A673 (cell line): ENCODE measurements around the gene DIP2A. TPM values are rescaled to one million over a fixed set of nuclear protein-coding genes. Genes with fewer than 3 reads are reported as not detected.

Experiments
- BruUV-seq: library from RNA; stranded (reverse); fragments of 400-500 nt; replicated peaks from 2 replicates; lab custom pipeline; 2021; lab: Mats Ljungman, UMichigan
- CTCF ChIA-PET: fragments of 300-600 bp; sonication (Branson Sonifier 250); formaldehyde crosslinking; loops from one replicate; lab custom pipeline; 2022; ENCODE audit warnings: antibody characterized with exemption; lab: Charles Lee
- POLR2A ChIA-PET: fragments of 300-600 bp; sonication (Branson Sonifier 250); formaldehyde crosslinking; loops from one replicate; lab custom pipeline; 2022; ENCODE audit warnings: antibody characterized with exemption; ENCODE audit not compliant: low non-redundant PET; lab: Charles Lee
- DNase-seq: peaks from one replicate; pipeline ENCODE4 v3.0.0-alpha.2; 2015; ENCODE audit warnings: low spot score
- H3K27ac ChIP-seq: fragments of 200-600 bp; sonication (generic); 2 replicates; pipeline ENCODE4 v1.5.1; 2016; ENCODE audit warnings: mixed run types, low read depth, mild to moderate bottlenecking, mixed read lengths, antibody characterized with exemption, low read length; ENCODE audit not compliant: poor library complexity, severe bottlenecking
- H3K27me3 ChIP-seq: fragments of 200-600 bp; sonication (generic); replicated peaks from 2 replicates; pipeline ENCODE4 v1.6.1; 2017; ENCODE audit warnings: mixed run types, low read depth, mild to moderate bottlenecking, mixed read lengths, antibody characterized with exemption, low read length; ENCODE audit not compliant: insufficient read depth, poor library complexity
- H3K36me3 ChIP-seq: fragments of 200-600 bp; sonication (generic); 2 replicates; pipeline ENCODE4 v1.6.1; 2016; ENCODE audit warnings: mixed run types, mild to moderate bottlenecking, mixed read lengths, antibody characterized with exemption, low read length; ENCODE audit not compliant: insufficient read depth, poor library complexity, severe bottlenecking
- H3K4me1 ChIP-seq: fragments of 200-600 bp; sonication (generic); 2 replicates; pipeline ENCODE4 v1.6.1; 2017; ENCODE audit warnings: mixed run types, mild to moderate bottlenecking, mixed read lengths, antibody characterized with exemption, low read length; ENCODE audit not compliant: insufficient read depth, poor library complexity, severe bottlenecking
- H3K4me3 ChIP-seq: fragments of 200-600 bp; sonication (generic); 2 replicates; pipeline ENCODE4 v1.5.1; 2016; ENCODE audit warnings: low read depth, mixed run types, mild to moderate bottlenecking, mixed read lengths, low read length; ENCODE audit not compliant: poor library complexity, severe bottlenecking
- H3K9me3 ChIP-seq: fragments of 200-600 bp; sonication (generic); 2 replicates; pipeline ENCODE4 v1.6.1; 2016; ENCODE audit warnings: mixed run types, low read depth, mild to moderate bottlenecking, mixed read lengths, antibody characterized with exemption, low read length; ENCODE audit not compliant: poor library complexity, severe bottlenecking
- EZH2 ChIP-seq: fragments of 200-600 bp; sonication (generic); IDR thresholded peaks from 2 replicates; pipeline ENCODE4 v1.6.1; 2017; ENCODE audit warnings: borderline replicate concordance, low read depth, mild to moderate bottlenecking, mixed read lengths, antibody characterized with exemption, low read length; ENCODE audit not compliant: poor library complexity, severe bottlenecking
- intact Hi-C: fragments of 100-400 bp; cut with micrococcal nuclease; formaldehyde crosslinking; loops from one replicate; pipeline ENCODE4 v1.10.0; 2022; ENCODE audit not compliant: unreplicated experiment
- total RNA-seq: library from RNA; stranded (reverse); gene quantifications from 2 replicates; pipeline ENCODE4 v1.2.3, GENCODE V29; 2021
- TF ChIP-seq, protein P1 (sequence below): fragments of 300-800, 200-600 bp; sonication (generic); conservative IDR thresholded peaks from 2 replicates; pipeline ENCODE4 v1.5.1; 2017; ENCODE audit warnings: low read depth, mild to moderate bottlenecking, antibody characterized with exemption, low read length, moderate library complexity, mixed read lengths

DIP2A gene
- total RNA-seq, 1 experiment from 2014 or later: 37.3 TPM

DNA sequence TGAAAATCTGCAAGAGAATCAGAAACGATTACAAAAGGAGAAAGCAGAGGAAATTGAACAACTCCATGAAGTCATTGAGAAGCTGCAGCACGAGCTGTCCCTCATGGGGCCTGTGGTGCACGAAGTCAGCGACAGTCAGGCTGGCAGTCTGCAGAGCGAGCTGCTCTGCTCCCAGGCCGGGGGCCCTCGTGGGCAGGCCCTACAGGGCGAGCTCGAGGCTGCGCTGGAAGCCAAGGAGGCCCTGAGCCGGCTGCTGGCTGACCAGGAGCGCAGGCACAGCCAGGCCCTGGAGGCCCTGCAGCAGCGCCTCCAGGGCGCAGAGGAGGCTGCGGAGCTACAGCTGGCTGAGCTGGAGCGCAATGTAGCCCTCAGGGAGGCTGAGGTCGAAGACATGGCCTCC is 47.5 kb upstream of the DIP2A start:
- TF ChIP-seq, protein P1, sequence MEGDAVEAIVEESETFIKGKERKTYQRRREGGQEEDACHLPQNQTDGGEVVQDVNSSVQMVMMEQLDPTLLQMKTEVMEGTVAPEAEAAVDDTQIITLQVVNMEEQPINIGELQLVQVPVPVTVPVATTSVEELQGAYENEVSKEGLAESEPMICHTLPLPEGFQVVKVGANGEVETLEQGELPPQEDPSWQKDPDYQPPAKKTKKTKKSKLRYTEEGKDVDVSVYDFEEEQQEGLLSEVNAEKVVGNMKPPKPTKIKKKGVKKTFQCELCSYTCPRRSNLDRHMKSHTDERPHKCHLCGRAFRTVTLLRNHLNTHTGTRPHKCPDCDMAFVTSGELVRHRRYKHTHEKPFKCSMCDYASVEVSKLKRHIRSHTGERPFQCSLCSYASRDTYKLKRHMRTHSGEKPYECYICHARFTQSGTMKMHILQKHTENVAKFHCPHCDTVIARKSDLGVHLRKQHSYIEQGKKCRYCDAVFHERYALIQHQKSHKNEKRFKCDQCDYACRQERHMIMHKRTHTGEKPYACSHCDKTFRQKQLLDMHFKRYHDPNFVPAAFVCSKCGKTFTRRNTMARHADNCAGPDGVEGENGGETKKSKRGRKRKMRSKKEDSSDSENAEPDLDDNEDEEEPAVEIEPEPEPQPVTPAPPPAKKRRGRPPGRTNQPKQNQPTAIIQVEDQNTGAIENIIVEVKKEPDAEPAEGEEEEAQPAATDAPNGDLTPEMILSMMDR: no peak
- no peak for TF ChIP-seq EZH2
- H3K27me3 ChIP-seq: no peaks in the 10 kb centered on the region
- POLR2A ChIA-PET: no interaction called here
- CTCF ChIA-PET: no interaction called here
- BruUV-seq: TSS peak; percentile 90
- H3K4me3 ChIP-seq: no peak overlapping the region
- H3K36me3 ChIP-seq: peaks cover 11% of the 10 kb centered on the region
- DNase-seq: no peak
- intact Hi-C loops: no loop called here
- H3K9me3 ChIP-seq: no peaks in the 10 kb centered on the region
- H3K4me1 ChIP-seq: no peaks in the 10 kb centered on the region
- H3K27ac ChIP-seq: no peak overlapping the region

- H3K4me1 ChIP-seq: no peaks in the 10 kb centered on the region
- BruUV-seq: no TSS peak
- ChIA-PET CTCF (no interaction called here), POLR2A (no interaction called here)
- H3K9me3 ChIP-seq: no peaks in the 10 kb centered on the region
- no peak for TF ChIP-seq EZH2
- H3K36me3 ChIP-seq: peaks cover 14% of the 10 kb centered on the region
- no peak overlapping the region for H3K4me3 ChIP-seq
- intact Hi-C loops: no loop called here
- H3K27me3 ChIP-seq: no peaks in the 10 kb centered on the region
- DNase-seq: no peak
- no peak overlapping the region for H3K27ac ChIP-seq
Observed at GRCh38 chr21:46411691-46412090, 47.0 kb upstream of the DIP2A start.

DNA sequence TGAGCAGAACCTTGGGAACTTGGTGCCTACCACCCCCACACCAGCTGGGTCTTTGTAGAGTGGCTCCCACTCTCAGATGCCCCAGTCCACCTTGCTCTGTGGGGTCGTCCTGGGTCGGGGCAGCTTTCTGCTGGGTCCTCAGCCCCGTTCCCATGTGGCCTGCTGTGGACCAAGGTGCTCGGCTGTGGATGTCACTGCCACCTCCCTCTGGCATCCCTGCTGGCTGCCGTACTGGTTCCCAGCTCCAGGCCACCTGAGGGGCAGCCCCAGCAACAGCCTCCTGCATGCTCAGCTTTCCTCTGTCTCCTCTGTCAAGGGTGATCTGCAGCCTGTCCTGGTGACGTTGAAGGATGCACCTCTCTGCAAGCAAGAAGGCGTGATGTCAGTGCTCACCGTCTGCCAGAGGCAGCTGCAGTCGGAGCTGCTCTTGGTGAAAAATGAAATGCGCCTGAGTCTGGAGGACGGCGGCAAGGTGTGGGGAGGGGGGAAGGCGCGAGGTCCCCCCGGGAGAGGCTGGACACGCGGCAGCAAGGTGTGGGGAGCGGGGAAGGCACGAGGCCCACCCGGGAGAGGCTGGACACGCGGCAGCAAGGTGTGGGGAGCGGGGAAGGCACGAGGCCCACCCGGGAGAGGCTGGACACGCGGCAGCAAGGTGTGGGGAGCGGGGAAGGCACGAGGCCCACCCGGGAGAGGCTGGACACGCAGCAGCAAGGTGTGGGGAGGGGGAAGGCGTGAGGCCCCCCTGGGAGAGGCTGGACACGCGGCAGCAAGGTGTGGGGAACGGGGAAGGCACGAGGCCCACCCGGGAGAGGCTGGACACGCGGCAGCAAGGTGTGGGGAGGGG is 45.9 kb upstream of the DIP2A start:
- TF ChIP-seq, protein P1: no peak
- TF ChIP-seq EZH2: no peak
- Histone ChIP-seq H3K4me3 (no peak overlapping the region), H3K27me3 (no peaks in the 10 kb centered on the region), H3K27ac (no peak overlapping the region), H3K36me3 (peaks cover 12% of the 10 kb centered on the region), H3K9me3 (no peaks in the 10 kb centered on the region), H3K4me1 (no peaks in the 10 kb centered on the region)
- intact Hi-C loops: no loop called here
- DNase-seq: no peak
- no TSS peak for BruUV-seq
- CTCF ChIA-PET: no interaction called here
- POLR2A ChIA-PET: no interaction called here
